Left ventricle myocardium superior (tissue), 1 donor: Measurements from ENCODE around the gene TRNT1. TPM values are rescaled to one million over a fixed set of nuclear protein-coding genes. Genes with fewer than 3 reads are reported as not detected.

Source experiments
- ATAC-seq: fragments of 200-7000 bp; cut with Tn5 transposase; one replicate; pipeline ENCODE4 v1.9.1; 2020; ENCODE audit warnings: mild to moderate bottlenecking, moderate library complexity
- DNase-seq: peaks from one replicate; pipeline ENCODE4 v3.0.0-alpha.2; 2020
- intact Hi-C: fragments of 100-400 bp; cut with micrococcal nuclease; formaldehyde crosslinking; loops from one replicate; pipeline ENCODE4 v1.11.0; 2022
- total RNA-seq: library from RNA; stranded (reverse); fragmentation: NEBNext Ultra II Directional; extraction: Animal tissue kit (Norgen Biotek cat#: 25700); gene quantifications from one replicate; pipeline ENCODE4 v1.2.1, GENCODE V29; 2021
- donor health status: DM: no; HTN: yes; CAD: no; lungs with severe emphysema.

Gene TRNT1
- total RNA-seq, 1 donor from 2014 or later: 12.6 TPM

GRCh38 chr3:3160826-3161225 is 34.1 kb downstream of the TRNT1 start:
- intact Hi-C loops: no loop called here
- DNase-seq: no peak
- no peak for ATAC-seq

DNA sequence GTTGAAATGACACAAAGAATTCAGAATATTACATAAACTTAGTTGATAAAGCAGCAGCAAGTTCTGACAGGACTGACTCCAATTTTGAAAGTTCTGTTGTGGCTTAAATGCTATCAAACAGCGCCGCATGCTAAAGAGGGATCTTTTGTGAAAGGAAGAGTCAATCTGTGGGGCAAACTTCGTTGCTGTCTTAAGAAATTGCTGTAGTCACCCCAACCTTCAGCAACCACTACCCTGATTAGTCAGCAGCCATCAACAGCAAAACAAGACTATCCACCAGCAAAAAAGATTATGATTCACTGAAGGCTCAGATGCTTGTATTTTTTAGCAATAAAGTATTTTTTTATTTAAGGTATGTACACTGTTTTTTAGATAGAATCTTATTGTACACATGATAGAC is 38.5 kb downstream of the TRNT1 start:
- intact Hi-C loops: no loop called here
- no peak for ATAC-seq

GRCh38 chr3:3165650-3166049 is 38.9 kb downstream of the TRNT1 start:
- ATAC-seq: no peak
- intact Hi-C loops: no loop called here
- DNase-seq: no peak

More for the DNA sequence above, 38.5 kb downstream of the TRNT1 start:
- no peak for DNase-seq

GRCh38 chr3:3170998-3171397 is 44.3 kb downstream of the TRNT1 start:
- intact Hi-C loops: loop anchor here (10.0 kb wide), 1 partner anchor 46 kb away; the partner anchor contains the start of gene TRNT1
- DNase-seq: no peak
- no peak for ATAC-seq

- DNase-seq: no peak
- no peak for ATAC-seq
- intact Hi-C loops: loop anchor here (10.0 kb wide), 1 partner anchor 48 kb away; the partner anchor contains the start of gene TRNT1
These were observed 45.9 kb downstream of the TRNT1 start for GRCh38 chr3:3172627-3173026.

DNA sequence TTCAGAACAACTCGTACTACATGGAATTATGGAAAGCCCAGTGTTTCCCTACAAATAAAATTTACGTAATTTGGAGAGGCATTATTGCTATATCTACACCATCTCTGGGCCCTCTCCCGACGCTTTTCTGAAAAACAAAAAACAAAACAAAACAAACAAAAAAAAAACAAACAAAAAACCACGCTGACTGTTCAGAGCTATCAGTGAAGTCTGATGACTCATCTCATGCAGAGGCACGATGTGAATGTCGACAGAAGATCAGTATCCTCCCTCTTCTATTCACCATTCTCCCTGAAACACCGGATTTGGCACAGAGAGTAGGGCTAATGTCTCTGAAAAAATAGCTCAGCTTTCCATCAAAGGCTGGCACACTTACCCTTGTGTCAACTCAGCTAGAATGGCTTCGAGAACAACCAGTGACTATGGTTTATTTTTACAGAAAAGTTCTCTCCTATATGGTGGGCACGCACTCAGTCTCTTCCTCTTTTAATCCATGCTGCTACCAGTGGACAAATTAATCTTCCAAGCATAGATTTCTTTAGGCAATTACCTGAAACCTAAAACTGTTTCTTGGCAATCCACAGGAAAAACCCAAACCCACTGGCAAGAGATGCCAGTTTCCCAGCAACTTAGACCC is 51.2 kb downstream of the TRNT1 start:
- ATAC-seq (no peak), DNase-seq (no peak)
- intact Hi-C loops: loop anchor here (10.0 kb wide), 1 partner anchor 53 kb away; the partner anchor contains the start of gene TRNT1

- no peak for DNase-seq
- ATAC-seq: no peak
- intact Hi-C loops: loop anchor here (10.0 kb wide), 1 partner anchor 54 kb away; the partner anchor contains the start of gene TRNT1
These were observed 52.0 kb downstream of the TRNT1 start for GRCh38 chr3:3178498-3179328.

DNA sequence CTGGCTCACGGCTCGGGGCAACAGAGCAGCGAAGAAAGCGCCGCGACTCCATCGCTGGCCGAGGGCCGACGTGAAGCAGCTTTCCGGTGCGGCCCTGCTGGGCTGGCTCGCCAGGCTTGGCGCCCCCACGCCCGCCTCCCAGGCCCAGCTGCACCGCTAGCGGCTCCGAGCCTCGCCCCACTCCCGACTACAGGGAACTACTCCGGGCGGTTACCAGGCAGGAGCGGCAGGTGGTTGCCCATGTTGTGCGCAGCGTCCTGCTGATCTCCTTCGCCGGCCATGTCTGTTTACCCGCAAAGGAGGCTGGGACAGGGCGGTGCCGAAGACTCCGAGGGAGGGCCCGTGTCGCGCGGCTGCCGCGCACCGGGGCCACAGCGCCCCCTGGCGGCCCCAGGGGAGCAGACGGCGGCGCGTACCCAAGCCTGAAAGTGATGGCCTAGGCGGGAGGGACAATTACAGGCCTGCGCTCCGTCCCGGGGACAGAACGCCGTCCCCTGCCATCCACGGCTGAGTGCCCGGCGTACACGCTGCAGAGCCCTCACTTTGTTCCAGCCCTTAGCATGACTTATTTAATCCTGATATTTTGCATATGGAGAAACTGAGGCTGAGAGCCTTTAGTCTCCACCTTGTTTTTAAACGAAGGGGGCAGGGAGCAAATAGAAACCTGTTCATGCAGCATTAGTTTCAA is 52.8 kb downstream of the TRNT1 start, which contains the start of gene CRBN:
CRBN (minus strand) TSS at position 285 of the 688 bp plus-strand sequence; CDS start at position 281, 4 bp downstream.
- ATAC-seq (peak; percentile 100), DNase-seq (peak; percentile 93)
- intact Hi-C loops: loop anchor here (10.0 kb wide), 1 partner anchor 55 kb away; the partner anchor contains the start of gene TRNT1

DNA sequence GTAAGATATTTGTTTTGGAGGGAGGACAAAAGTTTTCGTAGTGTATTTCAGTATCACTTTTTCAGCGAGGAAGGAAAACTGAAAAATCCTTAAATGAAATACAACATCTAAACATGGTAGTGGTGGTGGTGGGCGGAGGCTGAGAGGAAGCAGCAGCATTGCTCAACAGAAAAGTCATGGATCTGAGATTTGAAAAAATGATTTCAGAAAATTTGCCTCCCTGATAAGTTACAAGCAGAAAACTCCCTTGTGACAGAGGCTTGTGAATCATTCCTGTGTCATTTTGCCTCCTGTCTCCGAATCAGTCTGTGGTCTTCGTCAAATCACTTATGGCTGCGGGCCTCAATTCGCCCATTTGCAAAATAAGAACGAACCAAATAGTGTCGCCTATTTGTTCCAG is 53.7 kb downstream of the TRNT1 start:
- intact Hi-C loops: no loop called here
- no peak for ATAC-seq
- DNase-seq: no peak

GRCh38 chr3:3184876-3185275 is 58.1 kb downstream of the TRNT1 start:
- intact Hi-C loops: no loop called here
- no peak for DNase-seq
- no peak for ATAC-seq

DNA sequence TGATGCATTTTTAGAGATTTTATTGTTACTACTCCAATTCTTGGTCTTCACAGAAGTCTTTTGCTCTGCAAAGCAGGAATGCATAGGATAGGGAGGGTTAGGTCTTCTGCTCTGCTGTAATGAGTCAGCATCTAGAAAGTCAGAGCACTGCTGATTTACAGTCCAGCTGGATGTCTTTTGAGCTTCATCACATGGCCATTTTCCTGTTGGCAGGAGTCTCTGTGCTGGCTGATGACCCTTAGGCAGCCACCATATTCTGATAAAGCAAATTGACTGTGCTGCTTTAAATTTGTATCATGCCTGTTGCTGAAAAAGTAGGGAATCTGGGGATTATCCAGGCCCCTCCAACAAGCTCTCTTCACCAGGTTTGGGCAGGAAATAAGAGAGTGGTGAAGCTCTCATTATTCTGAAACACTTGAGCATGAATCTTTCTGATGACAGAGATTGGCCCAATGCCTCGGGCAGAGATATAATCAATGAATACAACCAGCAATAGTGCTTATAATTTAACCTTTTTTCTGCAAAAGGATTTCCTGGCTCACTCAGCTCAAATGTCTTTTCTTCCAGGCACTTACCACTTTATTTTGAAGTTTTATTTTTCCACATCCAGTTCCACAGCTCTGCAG is 62.5 kb downstream of the TRNT1 start:
- no peak for DNase-seq
- ATAC-seq: peak; percentile 71
- intact Hi-C loops: no loop called here

GRCh38 chr3:3189961-3190360 is 63.2 kb downstream of the TRNT1 start:
- no peak for ATAC-seq
- no peak for DNase-seq
- intact Hi-C loops: no loop called here

- intact Hi-C loops: no loop called here
- no peak for ATAC-seq
- no peak for DNase-seq
These were observed 65.0 kb downstream of the TRNT1 start for GRCh38 chr3:3191675-3192285.

- no peak for ATAC-seq
- DNase-seq: no peak
- intact Hi-C loops: no loop called here
These were observed 65.5 kb downstream of the TRNT1 start for GRCh38 chr3:3192286-3192675.

- ATAC-seq (no peak), DNase-seq (no peak)
- intact Hi-C loops: loop anchor here (5.0 kb wide), 1 partner anchor 1097 kb away; no protein-coding TSS in a partner anchor
These were observed 68.1 kb downstream of the TRNT1 start for GRCh38 chr3:3194861-3195260.

DNA sequence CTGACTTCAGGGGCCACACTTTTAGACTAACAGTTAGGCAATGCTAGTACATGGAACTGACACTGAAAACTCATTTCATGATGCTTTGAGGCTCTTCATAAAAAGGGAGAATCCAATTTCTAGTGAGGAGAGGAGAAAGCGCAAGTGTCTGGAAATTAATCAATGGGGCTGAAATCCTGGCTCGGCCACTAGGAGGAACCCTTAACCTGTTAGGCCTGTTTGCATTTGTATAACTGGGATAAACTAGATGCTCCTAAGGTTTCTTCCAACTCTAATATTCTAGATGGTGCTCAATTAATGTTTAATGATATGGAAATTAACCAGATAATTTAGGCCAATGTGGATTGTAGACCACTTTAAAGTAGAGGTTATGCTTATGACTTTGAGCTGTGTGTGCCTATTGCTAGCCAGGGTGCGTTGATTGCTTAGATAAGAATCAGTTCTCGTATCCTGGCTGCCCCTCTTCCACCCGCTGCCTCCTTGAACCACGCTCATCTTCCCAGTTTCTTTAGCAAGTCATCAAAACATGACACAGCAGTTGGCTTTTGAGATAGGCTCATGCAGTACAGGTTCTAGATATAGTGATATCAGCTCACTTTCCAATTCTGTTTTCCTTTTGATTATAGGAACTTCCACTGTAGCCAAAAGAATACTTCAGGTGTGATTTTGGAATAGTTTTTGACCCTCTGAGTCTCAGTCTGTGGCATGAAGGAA is 69.6 kb downstream of the TRNT1 start:
- intact Hi-C loops: loop anchor here (5.0 kb wide), 1 partner anchor 1096 kb away; no protein-coding TSS in a partner anchor
- DNase-seq (no peak), ATAC-seq (no peak)
